ENCODE measurements around the gene PSKH1.

- TF ChIP-seq ESRRA (IDR thresholded peaks at IDR 0.05; ENCODE audit: borderline replicate concordance, low read length), result no peak
- no peak for TF ChIP-seq CTCF (IDR thresholded peaks at IDR 0.05)
- no peak for TF ChIP-seq JUNB (IDR thresholded peaks at IDR 0.05)
These were observed 64.6 kb downstream of the PSKH1 start for GRCh38 chr16:67957622-67958021.
